ENCODE results near the gene PMF1.

Gene PMF1

DNA sequence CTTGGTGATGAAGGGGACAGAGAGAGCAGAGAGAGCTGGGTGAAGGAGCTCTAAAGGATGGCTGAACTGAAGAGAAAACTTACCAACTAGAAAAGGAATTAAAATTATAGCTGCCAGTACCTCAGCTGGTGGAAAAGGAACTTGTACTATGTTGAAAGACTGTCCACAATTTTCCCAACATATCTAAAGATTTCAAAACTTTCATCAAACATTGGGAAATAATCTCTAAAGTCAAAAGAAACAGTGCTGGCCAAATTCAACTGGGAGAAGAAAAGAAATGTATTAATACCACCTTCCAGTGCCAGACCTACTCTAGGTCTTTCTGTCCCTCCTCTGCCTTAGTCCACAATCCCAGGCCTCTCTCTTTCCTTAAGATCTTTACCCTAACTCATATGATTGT, 63.7 kb downstream of the PMF1 start:
- peak; percentile 41 to 82 for DNase-seq

DNA sequence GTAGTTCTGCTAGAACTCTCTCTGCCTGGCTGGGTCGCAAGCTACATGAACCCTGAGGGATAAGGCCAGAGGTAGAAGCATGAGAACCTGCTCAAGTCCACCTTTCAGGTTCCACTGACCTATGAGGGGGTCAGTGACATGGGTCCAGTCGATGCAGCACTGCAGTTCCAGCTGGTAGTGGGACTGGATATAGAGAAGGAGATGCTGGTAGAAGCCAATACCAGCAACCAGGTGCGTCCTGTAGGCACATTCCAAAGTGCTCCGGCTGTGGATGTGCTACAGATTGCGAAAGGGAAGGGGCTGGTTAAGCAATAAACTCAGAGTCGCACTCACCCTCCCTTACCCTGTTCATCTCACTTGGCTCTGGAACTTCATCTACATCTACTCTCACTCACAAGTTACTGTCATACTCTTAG, 64.2 kb downstream of the PMF1 start:
- DNase-seq, result peak; percentile 28 to 30

DNA sequence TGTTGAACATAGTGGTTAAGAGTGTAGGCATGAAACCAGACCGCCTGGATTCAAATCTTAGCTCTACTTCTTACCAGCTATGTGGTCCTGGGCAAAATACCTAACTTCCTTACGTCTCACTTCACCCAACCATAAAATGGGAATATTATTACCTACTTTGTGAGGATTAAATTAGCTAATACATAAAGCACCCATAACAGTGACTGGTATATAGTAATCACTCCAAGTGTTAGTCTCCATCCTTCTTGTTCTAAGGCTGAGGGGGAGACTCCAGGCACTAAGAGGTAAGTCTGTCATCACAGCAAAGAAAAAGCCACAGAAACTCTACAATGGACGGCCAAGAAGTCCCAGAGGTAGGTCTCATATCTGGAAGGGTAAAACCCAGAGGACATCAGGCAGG, 67.0 kb downstream of the PMF1 start:
- no peak for DNase-seq

DNA sequence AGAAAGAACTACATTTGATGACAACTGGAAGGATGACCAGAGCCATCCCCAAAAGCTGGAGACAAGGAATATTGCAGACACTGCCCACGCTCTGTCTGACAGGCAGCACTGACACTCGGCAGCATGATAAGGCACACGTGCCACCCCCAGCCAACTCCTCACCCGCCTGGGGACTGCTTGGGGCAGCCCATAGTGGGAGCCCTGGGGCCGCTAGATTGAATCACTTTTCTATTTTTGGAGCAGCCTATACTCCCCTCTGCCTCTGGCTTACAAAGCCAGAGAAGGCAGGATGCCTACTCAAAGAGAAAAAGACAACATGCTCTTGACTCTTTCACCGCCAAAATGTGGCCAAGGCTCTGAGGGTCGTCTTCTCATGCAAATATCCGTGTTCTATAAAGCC, 68.5 kb downstream of the PMF1 start:
- peak; percentile 61 to 80 for DNase-seq

DNA sequence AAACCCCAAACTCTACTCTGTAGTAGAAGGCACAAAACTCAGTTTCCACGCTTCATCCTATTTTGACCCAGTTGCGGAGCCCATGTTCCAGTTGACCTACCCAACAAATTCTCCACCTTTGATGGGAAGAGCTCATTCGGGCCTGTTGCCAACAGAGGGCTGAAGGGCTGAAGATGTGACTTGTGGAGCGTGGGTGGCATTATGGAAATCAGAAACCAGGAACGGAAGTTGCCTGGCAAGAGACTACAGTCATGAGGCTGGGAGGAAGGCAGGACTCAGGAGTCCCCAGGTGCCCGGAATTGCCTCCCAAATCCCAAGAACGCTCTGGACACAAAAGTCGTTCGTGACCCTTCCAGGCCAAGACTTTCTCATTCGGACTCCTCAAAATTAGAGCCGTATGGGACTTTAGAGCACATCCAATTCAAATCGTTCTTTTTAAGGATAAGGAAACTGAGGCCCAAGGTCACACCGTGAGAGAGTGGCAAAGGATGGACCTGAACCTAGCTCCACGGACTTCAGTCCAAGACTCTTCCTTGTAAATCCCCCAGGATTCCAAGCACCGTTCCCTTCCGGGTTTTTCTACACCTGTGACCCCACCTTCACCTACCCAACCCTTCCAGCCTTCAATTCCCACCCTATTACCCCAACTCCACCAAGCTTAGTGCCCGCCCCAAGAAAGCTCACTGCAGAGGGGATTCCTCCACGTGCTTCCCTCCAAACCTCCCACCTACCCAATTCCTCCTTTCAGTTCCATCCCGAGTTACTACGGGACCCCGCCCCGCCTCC, 69.1 kb downstream of the PMF1 start:
- DNase-seq, result peak; percentile 70 to 86

DNA sequence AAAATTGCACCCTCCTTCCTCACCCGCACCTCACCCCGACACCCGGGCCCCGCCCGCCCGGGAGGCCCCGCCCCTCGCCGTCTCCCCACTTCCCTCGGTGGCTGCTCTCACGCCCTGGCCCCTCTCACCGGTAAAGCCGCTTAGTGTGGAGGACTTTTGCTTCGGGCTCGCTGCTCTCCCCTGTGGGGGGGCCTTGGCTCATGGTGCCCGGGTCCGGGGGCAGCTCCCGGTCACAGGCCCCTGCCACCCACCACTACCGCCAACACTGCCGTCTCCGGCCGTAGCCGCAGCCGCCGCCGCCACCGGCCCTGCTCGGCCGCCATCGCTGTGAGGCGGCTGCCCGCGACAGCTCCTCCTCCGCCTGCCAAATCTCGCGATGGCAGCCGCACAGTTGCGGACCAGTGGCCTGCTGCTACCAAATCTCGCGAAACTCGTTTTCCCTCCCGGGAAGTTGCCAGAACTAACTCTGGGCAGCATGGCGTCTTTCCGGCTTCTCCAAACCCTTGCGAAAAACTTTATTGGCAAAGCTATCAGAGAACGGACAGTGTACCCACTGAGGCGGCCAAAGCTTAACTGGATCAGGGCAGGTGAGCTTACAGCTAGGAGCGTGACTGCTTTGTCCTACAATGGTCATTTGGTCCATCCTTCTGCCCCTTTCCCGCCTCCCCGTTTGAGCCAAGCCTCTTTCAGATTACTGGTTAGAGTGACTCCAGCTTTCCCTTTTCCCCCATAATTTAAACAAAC, 69.8 kb downstream of the PMF1 start, which contains the start of gene SMG5:
Gene SMG5 (minus strand): TSS at position 347 of the 744 bp plus-strand sequence. CDS start 145 bp downstream, at position 202.
- peak; percentile 99 for DNase-seq

DNA sequence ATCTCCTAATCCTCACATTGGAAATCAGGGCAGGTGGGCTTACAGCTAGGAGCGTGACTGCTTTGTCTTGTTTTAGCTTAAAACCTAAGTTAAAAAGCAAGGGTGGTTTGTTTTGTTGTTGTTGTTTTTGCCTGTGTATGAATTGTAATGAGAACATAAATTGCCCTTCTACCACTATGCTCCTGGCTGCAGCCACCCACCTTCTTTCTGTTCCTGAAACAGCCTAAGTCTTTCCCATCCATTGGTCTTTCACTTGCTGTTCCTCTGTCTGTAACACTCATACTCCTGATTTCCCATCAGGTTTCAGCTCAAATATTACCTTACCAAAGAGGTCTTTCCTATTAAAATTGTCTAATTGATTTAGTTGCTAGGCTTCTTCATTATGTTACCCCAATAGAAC, 70.7 kb downstream of the PMF1 start:
- peak; percentile 18 to 45 for DNase-seq

DNA sequence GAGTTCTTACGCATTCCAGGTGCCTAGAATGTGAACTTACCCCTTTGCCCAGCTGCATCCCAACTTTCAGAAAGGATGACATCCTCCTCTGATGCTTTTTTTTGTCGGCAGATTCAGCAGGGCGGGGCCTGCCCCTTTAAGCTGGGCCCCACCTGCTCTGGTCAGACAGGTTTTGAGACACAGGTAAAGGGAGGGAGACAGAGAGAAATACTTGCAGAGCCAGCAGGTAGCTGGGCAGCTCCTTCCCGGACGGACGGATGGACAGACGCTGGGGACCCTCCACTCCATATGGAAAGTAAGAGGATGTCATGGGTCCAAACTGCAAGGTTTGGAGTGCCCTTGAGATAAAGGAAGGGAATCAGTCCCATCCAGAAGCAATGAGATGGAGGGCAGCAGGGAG, 71.3 kb downstream of the PMF1 start, which contains the start of gene TMEM79:
Gene TMEM79 (plus strand): TSS at position 214 of the 400 bp plus-strand sequence. CDS start 902 bp downstream, outside the sequence.
- DNase-seq, result no peak

DNA sequence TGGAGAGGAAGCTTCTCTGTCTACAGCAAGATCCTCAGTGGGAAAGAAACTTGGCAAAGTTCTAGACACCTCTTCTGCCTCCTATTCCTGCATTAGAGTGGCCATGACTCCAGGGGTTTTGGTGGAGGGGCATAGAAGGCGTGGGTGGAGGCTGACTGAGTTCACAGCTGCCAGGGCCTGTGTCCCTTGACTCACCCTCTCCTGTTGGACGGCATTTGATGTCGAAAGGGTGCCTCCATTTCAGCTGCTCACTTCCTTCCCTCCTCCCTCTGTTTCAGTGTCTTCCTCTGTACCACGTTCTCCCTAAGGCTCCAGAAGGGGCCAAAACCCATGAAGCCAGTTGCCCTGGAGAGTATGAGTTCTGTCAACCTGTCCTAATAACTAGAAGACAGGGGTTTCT, 72.0 kb downstream of the PMF1 start:
- DNase-seq, result peak; percentile 38 to 51

DNA sequence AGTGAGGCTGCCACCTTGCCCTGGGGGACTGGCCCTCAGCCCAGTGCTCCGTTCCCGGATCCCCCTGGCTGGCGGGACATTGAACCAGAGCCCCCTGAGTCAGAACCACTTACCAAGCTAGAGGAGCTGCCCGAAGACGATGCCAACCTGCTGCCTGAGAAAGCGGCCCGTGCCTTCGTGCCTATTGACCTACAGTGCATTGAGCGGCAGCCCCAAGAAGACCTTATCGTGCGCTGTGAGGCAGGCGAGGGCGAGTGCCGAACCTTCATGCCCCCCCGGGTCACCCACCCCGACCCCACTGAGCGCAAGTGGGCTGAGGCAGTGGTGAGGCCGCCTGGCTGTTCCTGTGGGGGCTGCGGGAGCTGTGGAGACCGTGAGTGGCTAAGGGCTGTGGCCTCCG, 72.6 kb downstream of the PMF1 start:
- no peak for DNase-seq

DNA sequence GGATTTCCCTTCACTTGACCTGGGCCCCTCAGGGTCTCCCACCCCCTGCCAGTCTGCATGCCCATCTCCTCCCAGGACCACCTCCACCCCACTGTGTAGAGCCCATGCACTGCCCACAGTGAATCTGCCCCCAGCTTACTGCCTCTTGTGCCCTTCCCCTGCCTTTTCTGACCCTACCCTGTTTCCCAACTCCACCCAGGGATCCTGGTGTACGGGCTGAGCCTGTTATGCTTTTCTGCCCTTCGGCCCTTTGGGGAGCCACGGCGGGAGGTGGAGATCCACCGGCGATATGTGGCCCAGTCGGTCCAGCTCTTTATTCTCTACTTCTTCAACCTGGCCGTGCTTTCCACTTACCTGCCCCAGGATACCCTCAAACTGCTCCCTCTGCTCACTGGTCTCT, 73.3 kb downstream of the PMF1 start:
- DNase-seq, result no peak
